ENCODE results near the gene RHOT2.

The RHOT2 gene

GRCh38 chr16:666572-666971, 1.4 kb upstream of the RHOT2 start:
- H3K36me3 Mint-ChIP-seq (ENCODE audit: low read depth): no peaks in the 10 kb centered on the region
- no peaks in the 10 kb centered on the region for H3K9me3 Mint-ChIP-seq
- no peak overlapping the region for H3K4me3 Mint-ChIP-seq
- H3K4me1 Mint-ChIP-seq (ENCODE audit: low read depth): peaks cover 6% of the 10 kb centered on the region
- H3K27ac Mint-ChIP-seq: no peak overlapping the region
- H3K27me3 Mint-ChIP-seq (ENCODE audit: low read depth): no peaks in the 10 kb centered on the region

GRCh38 chr16:667113-667779, 686 bp upstream of the RHOT2 start:
- Mint-ChIP-seq H3K27ac (peak overlapping the region; percentile 82), H3K9me3 (no peaks in the 10 kb centered on the region), H3K27me3 (ENCODE audit: low read depth) (no peaks in the 10 kb centered on the region), H3K36me3 (ENCODE audit: low read depth) (no peaks in the 10 kb centered on the region), H3K4me3 (peak overlapping the region; percentile 77), H3K4me1 (ENCODE audit: low read depth) (peaks cover 6% of the 10 kb centered on the region)

GRCh38 chr16:668519-669171, 713 bp downstream of the RHOT2 start:
- Mint-ChIP-seq H3K4me3 (peak overlapping the region; percentile 80), H3K27me3 (ENCODE audit: low read depth) (no peaks in the 10 kb centered on the region), H3K4me1 (ENCODE audit: low read depth) (peaks cover 6% of the 10 kb centered on the region), H3K9me3 (no peaks in the 10 kb centered on the region), H3K27ac (peak overlapping the region; percentile 57), H3K36me3 (ENCODE audit: low read depth) (no peaks in the 10 kb centered on the region)

GRCh38 chr16:669666-670065, 1.7 kb downstream of the RHOT2 start:
- H3K36me3 Mint-ChIP-seq (ENCODE audit: low read depth): no peaks in the 10 kb centered on the region
- H3K27me3 Mint-ChIP-seq (ENCODE audit: low read depth): no peaks in the 10 kb centered on the region
- no peak overlapping the region for H3K27ac Mint-ChIP-seq
- peak overlapping the region; percentile 51 for H3K4me3 Mint-ChIP-seq
- peaks cover 6% of the 10 kb centered on the region for H3K4me1 Mint-ChIP-seq (ENCODE audit: low read depth)
- no peaks in the 10 kb centered on the region for H3K9me3 Mint-ChIP-seq

GRCh38 chr16:670485-671352, 2.8 kb downstream of the RHOT2 start:
- Mint-ChIP-seq H3K36me3 (ENCODE audit: low read depth) (no peaks in the 10 kb centered on the region), H3K4me3 (no peak overlapping the region), H3K27me3 (ENCODE audit: low read depth) (no peaks in the 10 kb centered on the region), H3K4me1 (ENCODE audit: low read depth) (peaks cover 6% of the 10 kb centered on the region), H3K27ac (no peak overlapping the region), H3K9me3 (no peaks in the 10 kb centered on the region)

GRCh38 chr16:671353-672131, 3.6 kb downstream of the RHOT2 start:
- H3K4me3 Mint-ChIP-seq: no peak overlapping the region
- H3K27ac Mint-ChIP-seq: no peak overlapping the region
- H3K9me3 Mint-ChIP-seq: no peaks in the 10 kb centered on the region
- H3K36me3 Mint-ChIP-seq (ENCODE audit: low read depth): no peaks in the 10 kb centered on the region
- no peaks in the 10 kb centered on the region for H3K27me3 Mint-ChIP-seq (ENCODE audit: low read depth)
- H3K4me1 Mint-ChIP-seq (ENCODE audit: low read depth): peaks cover 6% of the 10 kb centered on the region

- Mint-ChIP-seq H3K36me3 (ENCODE audit: low read depth) (no peaks in the 10 kb centered on the region), H3K4me1 (ENCODE audit: low read depth) (peaks cover 6% of the 10 kb centered on the region), H3K4me3 (no peak overlapping the region), H3K27me3 (ENCODE audit: low read depth) (no peaks in the 10 kb centered on the region), H3K27ac (no peak overlapping the region), H3K9me3 (no peaks in the 10 kb centered on the region)
Measured at GRCh38 chr16:672371-672770, 4.4 kb downstream of the RHOT2 start.

GRCh38 chr16:672851-673250, 4.9 kb downstream of the RHOT2 start:
- Mint-ChIP-seq H3K36me3 (ENCODE audit: low read depth) (no peaks in the 10 kb centered on the region), H3K4me3 (no peak overlapping the region), H3K27me3 (ENCODE audit: low read depth) (no peaks in the 10 kb centered on the region), H3K9me3 (no peaks in the 10 kb centered on the region), H3K4me1 (ENCODE audit: low read depth) (peaks cover 4% of the 10 kb centered on the region), H3K27ac (no peak overlapping the region)

- no peaks in the 10 kb centered on the region for H3K9me3 Mint-ChIP-seq
- H3K36me3 Mint-ChIP-seq (ENCODE audit: low read depth): no peaks in the 10 kb centered on the region
- peaks cover 4% of the 10 kb centered on the region for H3K4me1 Mint-ChIP-seq (ENCODE audit: low read depth)
- no peak overlapping the region for H3K4me3 Mint-ChIP-seq
- H3K27ac Mint-ChIP-seq: no peak overlapping the region
- no peaks in the 10 kb centered on the region for H3K27me3 Mint-ChIP-seq (ENCODE audit: low read depth)
Measured at GRCh38 chr16:673399-673991, 5.6 kb downstream of the RHOT2 start.

- Mint-ChIP-seq H3K27me3 (ENCODE audit: low read depth) (no peaks in the 10 kb centered on the region), H3K27ac (no peak overlapping the region), H3K4me3 (no peak overlapping the region)
Measured at GRCh38 chr16:674214-674881, 6.4 kb downstream of the RHOT2 start.

GRCh38 chr16:674968-675883, 7.3 kb downstream of the RHOT2 start, which contains the start of gene RHBDL1:
RHBDL1 (plus strand) TSS chr16:675671; CDS start chr16:675791, 120 bp downstream.
- no peaks in the 10 kb centered on the region for H3K36me3 Mint-ChIP-seq (ENCODE audit: low read depth)
- H3K27me3 Mint-ChIP-seq (ENCODE audit: low read depth): no peaks in the 10 kb centered on the region
- no peaks in the 10 kb centered on the region for H3K9me3 Mint-ChIP-seq
- H3K27ac Mint-ChIP-seq: no peak within 1 kb of the TSS
- H3K4me3 Mint-ChIP-seq: no peak within 1 kb of the TSS
- H3K4me1 Mint-ChIP-seq (ENCODE audit: low read depth): peaks cover 3% of the 10 kb centered on the region

More at GRCh38 chr16:674214-674881, 6.4 kb downstream of the RHOT2 start:
- no peaks in the 10 kb centered on the region for H3K36me3 Mint-ChIP-seq (ENCODE audit: low read depth)
- H3K9me3 Mint-ChIP-seq: no peaks in the 10 kb centered on the region
- H3K4me1 Mint-ChIP-seq (ENCODE audit: low read depth): peaks cover 2% of the 10 kb centered on the region

GRCh38 chr16:675884-676564, 8.1 kb downstream of the RHOT2 start:
- no peak overlapping the region for H3K27ac Mint-ChIP-seq
- H3K9me3 Mint-ChIP-seq: no peaks in the 10 kb centered on the region
- H3K4me1 Mint-ChIP-seq (ENCODE audit: low read depth): peaks cover 4% of the 10 kb centered on the region
- no peaks in the 10 kb centered on the region for H3K36me3 Mint-ChIP-seq (ENCODE audit: low read depth)
- no peak overlapping the region for H3K4me3 Mint-ChIP-seq
- no peaks in the 10 kb centered on the region for H3K27me3 Mint-ChIP-seq (ENCODE audit: low read depth)

All from T-helper 1 cell treated with Interleukin-12 subunit alpha and Interleukin-12 subunit beta and Interleukin-4 antibody, amounts not matched to agents 30 μg/mL and 1 μg/mL, for 36 hours (primary cell).